ENCODE measurements around the gene TGFBR2. TPM values are rescaled to one million over a fixed set of nuclear protein-coding genes. Genes with fewer than 3 reads are reported as not detected.
A peak's percentile ranks its signal among the peaks of the same experiment; 100 is the strongest.
"Not testable (repeated sequence)": the region's sequence is repeated elsewhere in the genome, so short reads cannot be mapped to it uniquely, and the experiment has no call there.

The TGFBR2 gene
- total RNA-seq, 4 donors from 2014 or later = 120 to 418 (median 218) TPM

GRCh38 chr3:30667280-30667651, 60.9 kb downstream of the TGFBR2 start:
- H3K4me1 ChIP-seq = peaks cover 6 to 21% of the 10 kb centered on the region in 2 donors
- H3K9me3 ChIP-seq = no peaks in the 10 kb centered on the region
- WGBS, 2 donors = 75 to 82% methylated on average over 1 of the region's 1 CpG
- intact Hi-C loops (cut with DNase I) = no loop called here
- H3K27me3 ChIP-seq = no peaks in the 10 kb centered on the region
- H3K27ac ChIP-seq = no peak overlapping the region
- H3K4me3 ChIP-seq (replicated peaks in 1 of 3) = no peak overlapping the region
- DNase-seq = no peak
- TF ChIP-seq CTCF (IDR thresholded peaks at IDR 0.05) (no peak), POLR2A (IDR thresholded peaks at IDR 0.05) (no peak)
- H3K36me3 ChIP-seq = peaks cover 10 to 11% of the 10 kb centered on the region in 2 donors

GRCh38 chr3:30668051-30668609, 61.7 kb downstream of the TGFBR2 start:
- Histone ChIP-seq H3K36me3 (peaks cover 13 to 15% of the 10 kb centered on the region in 2 donors), H3K27me3 (no peaks in the 10 kb centered on the region), H3K27ac (no peak overlapping the region), H3K4me3 (replicated peaks in 1 of 3) (no peak overlapping the region), H3K4me1 (peaks cover 13 to 28% of the 10 kb centered on the region in 2 donors), H3K9me3 (no peaks in the 10 kb centered on the region)
- DNase-seq = peak; percentile 22 to 23
- intact Hi-C loops (cut with DNase I) = no loop called here
- 39 to 41% methylated on average over 5 of the region's 5 CpGs for WGBS, 2 donors
- TF ChIP-seq POLR2A (IDR thresholded peaks at IDR 0.05) (no peak), CTCF (IDR thresholded peaks at IDR 0.05) (no peak)

GRCh38 chr3:30669360-30669934, 63.0 kb downstream of the TGFBR2 start:
- peaks cover 13 to 30% of the 10 kb centered on the region in 2 donors for H3K4me1 ChIP-seq

GRCh38 chr3:30670292-30670691, 63.9 kb downstream of the TGFBR2 start:
- Histone ChIP-seq H3K36me3 (peaks cover 19 to 22% of the 10 kb centered on the region in 2 donors), H3K9me3 (no peaks in the 10 kb centered on the region), H3K4me1 (peaks cover 13 to 30% of the 10 kb centered on the region in 2 donors), H3K27ac (no peak overlapping the region), H3K27me3 (no peaks in the 10 kb centered on the region), H3K4me3 (replicated peaks in 1 of 3) (no peak overlapping the region)
- DNase-seq = no peak
- intact Hi-C loops (cut with DNase I) = no loop called here
- TF ChIP-seq POLR2A (IDR thresholded peaks at IDR 0.05) (no peak), CTCF (IDR thresholded peaks at IDR 0.05) (no peak)

More at GRCh38 chr3:30669360-30669934, 63.0 kb downstream of the TGFBR2 start:
- H3K27ac ChIP-seq; DNase-seq; H3K4me3 ChIP-seq (replicated peaks in 1 of 3); H3K9me3 ChIP-seq; H3K27me3 ChIP-seq; intact Hi-C loops (cut with DNase I): not testable (repeated sequence)
- 96% methylated on average over 7 of the region's 7 CpGs for WGBS, 2 donors
- peaks cover 13 to 22% of the 10 kb centered on the region in 2 donors for H3K36me3 ChIP-seq

- H3K4me1 ChIP-seq = peaks cover 13 to 24% of the 10 kb centered on the region in 2 donors
- TF ChIP-seq CTCF (IDR thresholded peaks at IDR 0.05) (no peak), POLR2A (IDR thresholded peaks at IDR 0.05) (no peak)
- no peak overlapping the region for H3K27ac ChIP-seq
- DNase-seq = no peak
- H3K27me3 ChIP-seq = no peaks in the 10 kb centered on the region
- intact Hi-C loops (cut with DNase I) = no loop called here
- no peak overlapping the region for H3K4me3 ChIP-seq (replicated peaks in 1 of 3)
- H3K9me3 ChIP-seq = no peaks in the 10 kb centered on the region
- 97% methylated on average over 20 of the region's 20 CpGs for WGBS, 2 donors
- peaks cover 24 to 26% of the 10 kb centered on the region in 2 donors for H3K36me3 ChIP-seq
Observed at GRCh38 chr3:30671527-30672286, 65.3 kb downstream of the TGFBR2 start.
